ENCODE data around the gene HAPLN3. TPM values are rescaled to one million over a fixed set of nuclear protein-coding genes. Genes with fewer than 3 reads are reported as not detected.

HAPLN3 gene
- total and polyA plus RNA-seq, 2 experiments from 2014 or later, result 4.2 to 6.6 TPM

DNA sequence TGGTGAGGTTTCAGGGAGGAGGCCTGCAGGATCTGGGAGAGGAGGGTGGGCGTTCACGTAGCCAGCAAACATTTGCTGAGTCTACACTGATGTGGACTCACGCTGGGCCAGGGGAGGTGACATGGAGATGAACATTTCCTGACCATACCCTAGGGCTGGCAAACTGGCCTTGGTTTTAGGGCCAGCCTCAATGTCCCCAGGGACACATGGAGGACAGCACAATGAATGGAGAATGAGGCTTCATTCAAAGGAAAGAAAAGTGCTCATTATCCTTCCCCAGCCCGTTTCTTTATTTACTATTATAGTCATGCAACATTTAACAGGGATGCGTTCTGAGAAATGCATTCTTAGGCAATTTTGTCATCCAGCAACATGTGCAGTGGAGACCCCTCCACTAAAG lies 65.3 kb downstream of the HAPLN3 start:
- DNase-seq (ENCODE audit: low spot score), result no peak
- Histone ChIP-seq H3K27ac (no peak overlapping the region), H3K4me1 (ENCODE audit: insufficient read depth) (no peaks in the 10 kb centered on the region), H3K79me2 (no peaks in the 10 kb centered on the region), H3K9me3 (ENCODE audit: low read depth) (no peaks in the 10 kb centered on the region), H3K36me3 (replicated peaks; ENCODE audit: insufficient read depth, low read depth) (no peaks in the 10 kb centered on the region), H3K4me2 (no peak overlapping the region), H3K4me3 (no peak overlapping the region), H4K20me1 (ENCODE audit: insufficient read depth, poor library complexity, severe bottlenecking) (no peaks in the 10 kb centered on the region), H3K27me3 (no peaks in the 10 kb centered on the region), H3K9me2 (replicated peaks; ENCODE audit: insufficient read depth) (no peaks in the 10 kb centered on the region), H2AFZ (no peak overlapping the region)
- TF ChIP-seq CTCF (IDR thresholded peaks at IDR 0.05; ENCODE audit: poor library complexity) (no peak), EZH2 (IDR thresholded peaks at IDR 0.05; ENCODE audit: borderline replicate concordance) (no peak), EZH2phosphoT487 (IDR thresholded peaks at IDR 0.05; ENCODE audit: low read depth, severe bottlenecking, unreplicated experiment) (no peak)
- WGBS (ENCODE audit: low lambda C conversion rate, missing lambda C conversion rate), result 70% methylated on average over 5 of the region's 5 CpGs

- no peak for DNase-seq (ENCODE audit: low spot score)
- Histone ChIP-seq H3K36me3 (replicated peaks; ENCODE audit: insufficient read depth, low read depth) (no peaks in the 10 kb centered on the region), H3K27me3 (no peaks in the 10 kb centered on the region), H3K9me3 (ENCODE audit: low read depth) (no peaks in the 10 kb centered on the region), H3K4me3 (no peak overlapping the region), H3K4me2 (no peak overlapping the region), H2AFZ (no peak overlapping the region), H3K27ac (no peak overlapping the region), H3K4me1 (ENCODE audit: insufficient read depth) (no peaks in the 10 kb centered on the region), H4K20me1 (ENCODE audit: insufficient read depth, poor library complexity, severe bottlenecking) (no peaks in the 10 kb centered on the region), H3K79me2 (no peaks in the 10 kb centered on the region), H3K9me2 (replicated peaks; ENCODE audit: insufficient read depth) (no peaks in the 10 kb centered on the region)
- TF ChIP-seq EZH2phosphoT487 (IDR thresholded peaks at IDR 0.05; ENCODE audit: low read depth, severe bottlenecking, unreplicated experiment), result no peak
- no peak for TF ChIP-seq EZH2 (IDR thresholded peaks at IDR 0.05; ENCODE audit: borderline replicate concordance)
- TF ChIP-seq CTCF (IDR thresholded peaks at IDR 0.05; ENCODE audit: poor library complexity), result no peak
- WGBS (ENCODE audit: low lambda C conversion rate, missing lambda C conversion rate), result 86% methylated on average over 5 of the region's 5 CpGs
Observed at GRCh38 chr15:88828791-88829190, 66.6 kb downstream of the HAPLN3 start.

Other genes starting within 250 kb of the HAPLN3 start
- gene ACAN, start 92.1 kb downstream of the HAPLN3 start, total RNA-seq, result 0.16 and 0.20 TPM in 2 replicates
- gene ACAN, start 92.1 kb downstream of the HAPLN3 start, polyA plus RNA-seq, result 0.13 and 0.34 TPM in 2 replicates
- 337 and 471 TPM in 2 replicates for gene MFGE8, start 17.8 kb upstream of the HAPLN3 start, total RNA-seq
- 569 and 611 TPM in 2 replicates for gene MFGE8, start 17.8 kb upstream of the HAPLN3 start, polyA plus RNA-seq
- gene ABHD2, start 192.9 kb upstream of the HAPLN3 start, total RNA-seq, result 51.1 and 59.7 TPM in 2 replicates
- 11.7 and 12.1 TPM in 2 replicates for gene ABHD2, start 192.9 kb upstream of the HAPLN3 start, polyA plus RNA-seq